Activated CD8-positive, alpha-beta memory T cell treated with anti-CD3 and anti-CD28 coated beads, Interleukin-2, amount 50 U/mL, for 24 hours (primary cell): ENCODE measurements around the gene LRRC43.
A peak's percentile ranks its signal among the peaks of the same experiment; 100 is the strongest.
"Not testable (repeated sequence)": the region's sequence is repeated elsewhere in the genome, so short reads cannot be mapped to it uniquely, and the experiment has no call there.

Experiments
- DNase-seq: peaks from one replicate; pipeline ENCODE4 v3.0.0-alpha.2; 2020; ENCODE audit errors: extremely low read depth

Gene LRRC43

GRCh38 chr12:122155705-122156104 lies 27.2 kb upstream of the LRRC43 start:
- DNase-seq = no peak

GRCh38 chr12:122158700-122159285 lies 24.1 kb upstream of the LRRC43 start:
- no peak for DNase-seq

GRCh38 chr12:122159882-122160281 lies 23.0 kb upstream of the LRRC43 start:
- no peak for DNase-seq

- no peak for DNase-seq
These were observed 22.2 kb upstream of the LRRC43 start for GRCh38 chr12:122160761-122161160.

- DNase-seq = no peak
These were observed 21.2 kb upstream of the LRRC43 start for GRCh38 chr12:122161682-122162081.

DNA sequence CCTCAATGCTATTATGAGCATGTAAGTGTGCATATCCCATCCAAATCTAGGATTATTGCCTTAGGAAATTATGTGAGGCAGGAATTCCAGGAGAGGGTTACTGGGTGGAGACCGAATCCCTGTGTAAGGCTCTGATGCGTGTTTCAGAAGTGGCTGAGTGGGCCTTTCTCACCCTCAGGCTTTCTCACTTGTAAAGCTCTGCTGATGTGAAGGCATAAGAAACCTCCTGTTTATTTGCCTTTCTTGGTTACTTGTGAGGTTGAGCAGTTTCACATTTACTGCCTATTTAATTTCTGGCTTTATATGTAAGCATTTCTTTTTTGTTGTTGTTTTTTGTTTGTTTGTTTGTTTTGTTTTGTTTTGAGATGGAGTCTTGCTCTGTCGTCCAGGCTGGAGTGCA lies 19.9 kb upstream of the LRRC43 start:
- no peak for DNase-seq

GRCh38 chr12:122166422-122167349 lies 16.2 kb upstream of the LRRC43 start:
- peak; percentile 33 for DNase-seq

DNA sequence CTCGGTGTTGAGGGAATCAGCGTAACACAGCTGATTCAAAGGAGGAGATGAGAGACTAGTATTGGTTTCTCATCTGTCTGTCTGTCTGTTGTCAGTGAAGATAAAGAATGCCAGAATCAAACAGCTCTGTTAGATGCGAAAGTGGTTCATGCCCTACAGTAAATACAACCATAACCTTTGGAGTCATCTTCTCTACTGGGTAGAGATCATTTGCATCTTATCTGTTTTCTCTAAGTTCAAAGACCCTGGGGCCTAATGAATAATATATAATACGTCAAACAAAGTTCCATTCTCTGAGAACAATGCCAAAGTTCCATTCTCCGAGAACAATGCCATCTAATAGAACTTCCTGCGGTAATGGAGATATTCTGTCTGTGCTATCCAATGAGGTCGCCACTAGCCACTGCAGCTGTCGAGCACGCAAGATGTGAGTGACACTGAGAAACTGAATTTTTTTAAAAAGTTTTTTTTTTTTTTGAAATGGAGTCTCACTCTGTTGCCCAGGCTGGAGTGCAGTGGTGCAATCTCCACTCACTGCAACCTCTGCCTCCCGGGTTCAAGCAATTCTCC lies 15.5 kb upstream of the LRRC43 start:
- no peak for DNase-seq

DNA sequence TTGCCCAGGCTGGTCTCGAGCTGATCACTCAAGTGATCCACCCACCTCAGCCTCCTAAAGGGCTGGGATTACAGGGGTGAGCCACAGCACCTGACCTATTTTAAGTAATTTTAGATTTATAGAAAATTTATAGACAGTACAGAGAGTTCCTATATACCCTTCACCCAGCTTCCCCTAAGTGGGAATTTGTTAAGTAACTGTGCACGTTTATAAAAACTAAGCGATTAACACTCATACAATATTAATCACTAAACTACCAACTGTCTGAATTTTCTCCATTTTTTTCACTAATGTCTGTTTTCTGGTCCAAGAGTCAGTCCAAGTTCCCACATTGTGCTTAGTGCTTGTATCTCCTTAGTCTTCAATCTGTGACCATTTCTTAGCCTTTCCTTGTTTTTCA lies 14.4 kb upstream of the LRRC43 start:
- no peak for DNase-seq

DNA sequence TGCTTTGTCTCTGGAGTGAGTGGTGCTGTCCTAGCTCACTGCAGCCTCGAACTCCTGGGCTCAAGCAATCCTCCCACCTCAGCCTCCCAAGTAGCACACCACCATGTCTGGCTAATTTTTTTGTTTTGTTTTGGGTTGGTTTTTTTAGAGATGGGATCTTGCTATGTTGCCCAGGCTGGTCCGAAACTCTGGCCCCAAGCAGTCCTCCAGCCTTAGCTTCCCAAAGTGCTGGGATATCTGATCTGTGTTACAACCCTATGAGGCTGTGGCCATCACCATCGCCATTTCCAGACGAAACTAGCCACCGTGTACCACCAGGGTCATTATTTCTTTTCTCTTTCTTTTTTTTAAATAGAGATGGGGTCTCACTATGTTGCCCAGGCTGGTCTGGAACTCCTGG lies 11.5 kb upstream of the LRRC43 start:
- DNase-seq = no peak

- DNase-seq = no peak
These were observed 10.5 kb upstream of the LRRC43 start for GRCh38 chr12:122172262-122172939.

- DNase-seq = no peak
These were observed 8.6 kb upstream of the LRRC43 start, which contains the start of gene IL31 for GRCh38 chr12:122174155-122174845. TSS of gene IL31 (minus strand) at chr12:122174221. CDS start at chr12:122174172, 49 bp downstream.

DNA sequence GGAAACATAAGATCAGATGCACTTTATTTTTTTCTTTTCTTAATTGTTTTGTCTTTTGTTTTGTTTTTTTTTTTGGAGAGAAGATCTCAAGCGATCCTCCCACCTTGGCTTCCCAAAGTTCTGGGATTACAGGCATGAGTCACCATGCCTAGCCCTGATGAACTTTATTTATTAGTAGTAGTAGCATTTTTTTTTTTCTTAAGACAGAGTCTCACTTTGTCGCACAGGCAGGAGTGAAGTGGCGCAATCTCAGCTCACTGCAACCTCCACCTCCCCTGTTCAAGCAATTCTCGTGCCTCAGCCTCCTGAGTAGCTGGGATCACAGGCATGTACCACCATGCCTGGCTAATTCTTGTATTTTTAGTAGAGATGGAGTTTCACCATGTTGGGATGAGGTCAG lies 6.5 kb upstream of the LRRC43 start:
- not testable (repeated sequence) for DNase-seq

- DNase-seq = no peak
These were observed 641 bp downstream of the LRRC43 start for GRCh38 chr12:122183588-122183940.

DNA sequence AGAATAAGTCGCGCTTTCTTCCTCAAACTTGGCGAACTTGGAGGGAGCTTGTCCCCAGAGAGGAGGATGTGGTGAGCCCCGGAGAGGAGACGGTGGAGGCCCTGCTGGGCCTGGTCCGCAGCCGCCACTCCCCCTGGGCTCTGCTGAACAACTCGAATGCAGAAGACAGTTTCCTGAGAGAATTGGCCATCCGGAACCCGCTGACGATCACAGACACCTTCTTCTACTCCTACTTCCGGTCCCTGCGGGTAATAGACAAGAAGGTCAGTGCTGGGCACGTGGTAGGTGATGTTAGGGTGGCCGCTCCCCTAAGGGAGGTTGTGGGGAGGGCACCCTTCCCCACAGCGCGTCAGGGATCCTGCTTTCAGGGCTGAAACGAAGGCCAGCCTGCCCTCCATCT lies 1.6 kb downstream of the LRRC43 start:
- no peak for DNase-seq

DNA sequence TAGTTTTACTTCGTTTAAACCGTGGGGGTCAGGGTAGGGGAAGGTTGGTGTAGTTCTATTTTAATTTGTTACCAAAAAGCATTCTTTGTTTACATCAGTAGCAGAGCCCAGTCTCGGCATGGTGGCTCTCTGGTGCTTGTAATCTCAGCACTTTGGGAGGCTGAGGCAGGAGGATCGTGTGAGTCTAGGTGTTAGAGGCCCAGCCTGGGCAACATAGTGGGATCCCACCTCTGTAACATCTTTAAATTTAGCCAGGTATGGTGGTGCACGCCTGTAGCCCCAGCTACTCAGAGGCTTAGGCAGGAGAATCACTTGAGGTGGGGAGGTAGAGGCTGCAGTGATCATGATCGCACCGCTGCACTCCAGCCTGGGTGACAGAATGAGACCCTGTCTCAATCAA lies 2.2 kb downstream of the LRRC43 start:
- DNase-seq = no peak

- no peak for DNase-seq
These were observed 2.7 kb downstream of the LRRC43 start for GRCh38 chr12:122185494-122186082.

DNA sequence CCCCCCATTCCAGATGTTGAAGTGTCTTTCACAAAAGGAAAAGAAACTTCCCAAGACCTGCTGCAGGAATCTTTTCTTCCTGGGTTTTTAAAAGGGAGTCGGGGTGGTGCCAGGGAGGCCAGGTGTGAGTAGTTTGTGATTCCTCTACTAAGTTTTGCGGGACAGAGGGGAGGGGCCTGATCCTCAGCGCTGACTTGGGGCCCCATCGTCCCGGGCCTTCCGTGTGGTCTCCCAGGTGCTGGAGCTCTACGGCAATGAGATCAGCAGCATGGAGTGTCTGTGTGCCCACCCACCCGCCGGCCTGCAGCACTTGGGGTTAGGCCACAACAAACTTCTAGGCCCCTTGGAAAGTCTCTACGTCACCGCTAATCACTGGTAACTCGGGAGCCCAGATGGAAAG lies 4.5 kb downstream of the LRRC43 start:
- DNase-seq = no peak

- DNase-seq = no peak
These were observed 6.9 kb downstream of the LRRC43 start for GRCh38 chr12:122189626-122190475.
